ENCODE measurements around the gene NTRK3.

The NTRK3 gene

GRCh38 chr15:88124199-88124598, 132.3 kb downstream of the NTRK3 start:
- DNase-seq (ENCODE audit: low read depth in 2 of 2): no peak

GRCh38 chr15:88121968-88122530, 134.5 kb downstream of the NTRK3 start:
- no peak for DNase-seq (ENCODE audit: low read depth in 2 of 2)

- DNase-seq (ENCODE audit: low read depth in 2 of 2): no peak
Measured at GRCh38 chr15:88120026-88120425, 136.5 kb downstream of the NTRK3 start.

GRCh38 chr15:88118741-88119140, 137.8 kb downstream of the NTRK3 start:
- DNase-seq (ENCODE audit: low read depth in 2 of 2): no peak

- DNase-seq (ENCODE audit: low read depth in 2 of 2): no peak
Measured at GRCh38 chr15:88118035-88118434, 138.5 kb downstream of the NTRK3 start.

GRCh38 chr15:88115486-88116152, 140.9 kb downstream of the NTRK3 start:
- DNase-seq (ENCODE audit: low read depth in 2 of 2): no peak

- no peak for DNase-seq (ENCODE audit: low read depth in 2 of 2)
Measured at GRCh38 chr15:88113613-88114308, 142.8 kb downstream of the NTRK3 start.

GRCh38 chr15:88108991-88109390, 147.5 kb downstream of the NTRK3 start:
- no peak for DNase-seq (ENCODE audit: low read depth in 2 of 2)

- DNase-seq (ENCODE audit: low read depth in 2 of 2): no peak
Measured at GRCh38 chr15:88108477-88108876, 148.1 kb downstream of the NTRK3 start.

GRCh38 chr15:88106074-88106473, 150.5 kb downstream of the NTRK3 start:
- DNase-seq (ENCODE audit: low read depth in 2 of 2): no peak

GRCh38 chr15:88104357-88104756, 152.2 kb downstream of the NTRK3 start:
- no peak for DNase-seq (ENCODE audit: low read depth in 2 of 2)

GRCh38 chr15:88100181-88100580, 156.4 kb downstream of the NTRK3 start:
- no peak for DNase-seq (ENCODE audit: low read depth in 2 of 2)

- DNase-seq (ENCODE audit: low read depth in 2 of 2): no peak
Measured at GRCh38 chr15:88098361-88098760, 158.2 kb downstream of the NTRK3 start.

GRCh38 chr15:88091444-88092016, 165.0 kb downstream of the NTRK3 start:
- no peak for DNase-seq (ENCODE audit: low read depth in 2 of 2)

GRCh38 chr15:88090481-88091011, 166.0 kb downstream of the NTRK3 start:
- DNase-seq (ENCODE audit: low read depth in 2 of 2): no peak

- DNase-seq (ENCODE audit: low read depth in 2 of 2): no peak
Measured at GRCh38 chr15:88089731-88090130, 166.8 kb downstream of the NTRK3 start.

- DNase-seq (ENCODE audit: low read depth in 2 of 2): no peak
Measured at GRCh38 chr15:88089024-88089620, 167.4 kb downstream of the NTRK3 start.

GRCh38 chr15:88083811-88084760, 172.5 kb downstream of the NTRK3 start:
- DNase-seq (ENCODE audit: low read depth in 2 of 2): no peak

- no peak for DNase-seq (ENCODE audit: low read depth in 2 of 2)
Measured at GRCh38 chr15:88080616-88081015, 175.9 kb downstream of the NTRK3 start.

GRCh38 chr15:88077296-88078020, 179.1 kb downstream of the NTRK3 start:
- DNase-seq (ENCODE audit: low read depth in 2 of 2): no peak
